NCI-H526 treated with DMSO at 0.1 percent for 48 hours (cell line): ENCODE results near the gene CFAP90.

ENCODE experiments used
- DNase-seq: peaks from one replicate; lab custom pipeline; 2025; lab: John Stamatoyannopoulos, UW

CFAP90 gene

DNA sequence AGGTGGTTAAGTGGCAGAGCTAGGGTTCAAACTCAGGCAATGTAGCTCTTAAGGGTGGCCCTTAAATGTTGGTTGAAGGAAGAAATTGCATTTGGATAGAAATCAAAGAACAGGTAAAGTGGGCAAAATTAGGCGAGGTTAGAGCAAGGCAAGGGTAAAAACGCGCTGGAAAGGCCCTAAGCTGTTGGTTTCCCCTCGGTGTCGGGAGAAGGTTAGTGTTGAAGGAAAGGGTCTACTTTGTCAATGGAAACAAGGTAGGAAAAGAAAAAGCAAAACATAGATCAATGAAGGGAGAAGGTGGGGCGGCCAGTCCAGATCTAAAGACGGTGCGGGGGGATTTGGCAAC lies 17.5 kb upstream of the CFAP90 start:
- DNase-seq, result peak; percentile 46

DNA sequence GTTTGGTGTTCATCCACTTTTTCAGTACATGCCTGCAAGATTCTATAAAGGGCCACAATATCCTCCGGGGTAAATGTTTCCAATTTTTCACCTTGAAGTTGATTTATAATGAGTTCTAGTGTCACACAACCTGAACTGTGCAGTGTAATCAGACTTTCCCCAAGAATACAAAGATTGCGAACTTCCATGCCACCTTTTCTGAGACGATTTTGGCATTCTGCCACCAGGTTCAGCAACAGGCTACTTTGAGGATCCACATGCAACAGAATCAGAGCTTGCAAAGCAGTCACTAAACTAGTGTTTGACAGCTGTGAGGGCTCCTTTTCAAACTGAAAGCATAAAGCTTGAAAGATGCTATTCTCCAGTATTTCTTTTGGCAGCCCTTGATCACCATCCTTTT lies 16.3 kb upstream of the CFAP90 start:
- DNase-seq, result no peak

DNA sequence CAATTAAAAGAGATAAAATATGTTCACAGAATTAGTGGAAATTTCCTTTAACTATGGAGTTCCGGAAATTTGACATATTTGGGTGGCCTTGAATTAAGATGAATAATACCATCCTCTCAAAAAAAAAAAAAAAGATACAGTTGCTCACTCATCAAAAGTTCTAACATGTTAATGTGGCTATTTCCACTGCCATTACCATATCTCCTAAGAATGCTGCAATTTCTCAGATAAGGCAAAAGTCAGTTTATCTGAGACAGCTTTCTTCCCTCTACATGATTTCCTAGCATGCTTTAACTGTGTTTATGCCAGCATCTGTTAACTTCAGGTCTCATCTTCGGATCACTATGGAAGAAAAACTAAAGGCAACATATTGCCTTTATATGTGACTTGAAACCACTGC lies 15.3 kb upstream of the CFAP90 start:
- DNase-seq, result no peak

DNA sequence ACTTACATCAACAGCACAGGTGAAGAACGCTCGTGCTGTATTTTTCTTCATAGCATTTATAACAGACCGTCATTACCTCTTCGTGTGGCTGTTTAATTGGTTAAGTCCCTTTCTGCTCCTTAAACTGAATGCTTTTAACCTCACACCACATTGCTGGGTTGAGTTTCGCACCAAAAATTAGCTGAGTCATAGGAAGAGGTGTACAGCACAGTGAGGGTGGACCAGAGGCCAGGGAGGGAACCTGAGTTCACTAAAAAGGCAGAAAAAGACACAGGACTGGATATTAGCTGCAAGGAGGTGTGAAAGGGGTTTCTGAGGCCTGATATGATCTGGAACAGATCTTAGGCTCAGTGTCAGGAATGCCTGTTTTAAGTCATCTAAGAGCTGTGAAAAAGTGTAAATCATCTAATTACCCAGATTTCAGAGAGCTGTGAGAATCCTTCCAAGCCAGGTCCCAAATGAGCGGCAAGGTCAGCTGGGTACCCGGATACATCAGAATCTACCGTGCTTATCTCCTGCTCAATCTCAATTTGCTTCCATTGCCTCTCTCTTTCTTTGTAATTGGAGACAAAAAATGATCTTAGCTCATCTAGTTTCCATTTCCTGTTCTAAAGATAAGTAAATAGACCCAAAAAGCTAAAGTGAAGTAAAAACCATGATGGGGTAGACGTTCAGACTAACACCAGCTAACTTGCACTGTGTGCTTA lies 7.1 kb upstream of the CFAP90 start:
- DNase-seq, result no peak

DNA sequence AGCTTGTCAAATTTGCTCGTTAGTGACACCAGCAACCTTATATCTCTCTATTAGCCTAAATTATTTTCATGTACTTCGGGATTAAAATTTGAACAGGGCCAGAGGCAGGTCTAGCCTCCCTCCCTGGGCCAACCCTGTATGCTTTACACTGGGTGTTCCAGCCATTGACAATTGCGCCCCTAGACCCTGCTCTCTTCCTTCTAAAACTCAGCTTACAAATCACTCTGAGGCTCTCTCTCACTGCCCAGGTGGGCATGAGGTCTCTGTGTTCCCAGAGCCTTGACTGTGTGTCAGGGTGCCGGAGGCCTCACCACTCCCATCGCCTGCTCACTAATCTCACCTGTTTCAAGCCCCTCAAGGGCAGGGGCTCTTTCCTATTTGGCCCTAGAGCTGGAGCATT lies 6.4 kb upstream of the CFAP90 start:
- DNase-seq, result no peak

DNA sequence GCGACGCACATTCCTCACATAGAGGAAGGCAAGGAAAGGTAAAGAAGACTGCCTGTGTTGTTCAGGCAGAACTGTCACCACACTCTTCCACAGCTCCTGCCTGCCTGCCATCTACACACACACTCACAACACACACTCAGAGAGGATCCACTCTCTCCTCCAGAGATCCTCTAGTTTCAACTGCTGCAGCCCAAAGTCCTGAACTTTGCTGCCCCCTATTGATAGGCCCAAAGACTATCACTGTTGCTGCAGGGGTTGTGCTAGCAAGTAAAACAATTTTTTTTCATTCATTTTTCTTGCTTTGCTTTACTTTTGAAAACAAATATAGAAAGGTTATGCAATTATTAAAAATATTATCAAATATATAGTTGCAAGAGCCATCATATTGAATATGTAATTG lies 5.9 kb upstream of the CFAP90 start:
- peak; percentile 4 for DNase-seq

- DNase-seq, result no peak
Observed at GRCh38 chr5:7855611-7856010, 4.7 kb upstream of the CFAP90 start.

- no peak for DNase-seq
Observed at GRCh38 chr5:7852988-7853387, 2.1 kb upstream of the CFAP90 start.

GRCh38 chr5:7852542-7852941 lies 1.6 kb upstream of the CFAP90 start:
- DNase-seq, result no peak

- DNase-seq, result no peak
Observed at GRCh38 chr5:7851617-7852289, 820 bp upstream of the CFAP90 start.

DNA sequence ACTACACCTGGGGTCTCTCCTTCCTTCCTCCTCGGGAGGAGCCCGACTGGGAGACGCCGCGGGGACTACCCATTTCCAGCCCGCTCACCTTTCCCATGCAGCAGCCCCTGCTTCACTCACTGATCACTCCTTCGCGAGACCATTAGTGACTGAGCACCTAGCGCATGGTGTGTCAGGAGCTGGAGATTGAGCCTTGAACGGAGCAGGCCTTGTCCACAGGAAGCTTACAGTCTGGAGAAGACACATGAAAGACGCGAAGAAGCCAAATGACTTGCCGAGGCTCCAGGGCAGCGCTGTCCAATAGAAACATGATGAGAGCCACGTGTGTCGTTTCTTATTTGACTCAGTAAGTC lies 283 bp upstream of the CFAP90 start:
- no peak for DNase-seq

- peak; percentile 33 for DNase-seq
Observed at GRCh38 chr5:7849681-7850394, 1.1 kb downstream of the CFAP90 start.

- DNase-seq, result no peak
Observed at GRCh38 chr5:7848296-7848695, 2.6 kb downstream of the CFAP90 start.

DNA sequence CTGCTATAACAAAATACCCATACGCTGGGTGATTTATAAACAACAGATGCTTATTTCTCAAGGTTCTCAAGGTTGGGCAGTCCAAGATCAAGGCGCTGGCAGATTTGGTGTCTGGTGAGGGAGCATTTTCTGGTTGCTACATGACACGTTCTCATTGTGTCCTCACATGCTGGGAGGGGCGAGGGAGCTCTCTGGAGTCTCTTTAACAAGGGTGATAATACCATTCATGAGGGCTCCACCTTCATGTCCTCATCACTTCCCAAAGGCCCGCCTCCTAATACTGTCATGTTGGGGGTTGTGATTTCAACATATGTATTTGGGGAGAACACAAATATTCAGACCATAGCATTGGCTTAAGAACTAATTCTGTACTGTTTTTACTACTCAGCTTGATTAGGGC lies 4.6 kb downstream of the CFAP90 start:
- DNase-seq, result no peak

- DNase-seq, result peak; percentile 15
Observed at GRCh38 chr5:7845557-7845956, 5.4 kb downstream of the CFAP90 start.

GRCh38 chr5:7844901-7845300 lies 6.0 kb downstream of the CFAP90 start:
- no peak for DNase-seq

GRCh38 chr5:7842531-7842930 lies 8.4 kb downstream of the CFAP90 start:
- no peak for DNase-seq

- DNase-seq, result no peak
Observed at GRCh38 chr5:7837403-7837802, 13.5 kb downstream of the CFAP90 start.

DNA sequence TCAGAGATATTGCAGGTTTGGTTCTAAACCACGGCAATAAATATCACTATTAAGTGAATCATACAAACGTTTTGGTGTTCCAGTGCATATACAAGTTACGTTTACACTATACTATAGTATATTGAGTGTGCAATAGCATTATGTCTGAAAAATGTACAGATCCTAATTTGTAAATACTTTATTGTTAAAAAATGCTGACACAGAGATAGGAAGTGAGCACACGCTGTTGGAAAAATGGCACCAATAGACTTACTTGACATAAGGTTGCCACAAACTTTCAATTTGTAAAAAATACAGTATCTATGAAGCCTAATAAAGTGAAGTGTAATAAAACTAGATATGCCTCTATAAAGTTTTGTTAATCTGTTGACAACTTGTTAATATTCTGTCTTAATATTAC lies 16.0 kb downstream of the CFAP90 start:
- no peak for DNase-seq

DNA sequence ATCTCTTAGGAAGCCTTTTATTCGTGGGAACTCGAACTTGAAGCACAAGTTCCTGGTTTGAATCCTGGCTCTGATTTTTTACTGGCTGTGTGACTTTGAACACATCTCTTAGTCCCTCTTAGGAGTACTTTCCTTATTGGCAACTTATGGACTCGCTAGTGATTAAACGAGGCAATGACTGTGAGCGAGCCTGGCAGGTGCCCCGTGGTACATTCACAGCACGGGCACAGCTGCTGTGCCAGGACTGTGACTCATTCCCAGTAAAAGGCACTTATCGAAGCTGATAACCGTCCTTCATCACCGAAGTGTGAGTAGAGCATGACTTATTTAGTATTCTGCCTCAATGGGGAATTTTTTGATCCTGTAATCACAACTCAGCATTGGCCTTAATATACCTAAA lies 22.7 kb downstream of the CFAP90 start:
- DNase-seq, result no peak

GRCh38 chr5:7827610-7828009 lies 23.3 kb downstream of the CFAP90 start:
- peak; percentile 67 for DNase-seq

DNA sequence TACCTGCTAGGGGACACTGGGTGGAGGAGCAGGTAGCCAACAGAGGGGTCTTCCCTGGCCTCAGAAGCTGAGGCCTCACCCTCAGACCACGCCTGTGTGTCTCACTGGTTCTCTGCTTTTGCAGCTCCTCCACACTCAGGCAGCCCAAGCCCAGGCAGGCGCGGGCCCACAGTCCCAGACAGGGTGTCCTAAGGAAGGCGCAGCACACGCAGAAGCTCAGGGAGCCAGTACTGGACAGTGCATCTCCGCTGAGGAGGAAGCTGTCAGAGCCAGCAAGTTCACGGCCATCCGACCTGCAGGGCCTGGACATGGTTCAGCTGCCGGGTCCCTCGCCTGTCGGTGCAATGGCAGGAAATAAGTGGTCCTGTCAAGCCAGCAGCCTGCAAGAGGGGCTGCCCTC lies 25.3 kb downstream of the CFAP90 start:
- no peak for DNase-seq

DNA sequence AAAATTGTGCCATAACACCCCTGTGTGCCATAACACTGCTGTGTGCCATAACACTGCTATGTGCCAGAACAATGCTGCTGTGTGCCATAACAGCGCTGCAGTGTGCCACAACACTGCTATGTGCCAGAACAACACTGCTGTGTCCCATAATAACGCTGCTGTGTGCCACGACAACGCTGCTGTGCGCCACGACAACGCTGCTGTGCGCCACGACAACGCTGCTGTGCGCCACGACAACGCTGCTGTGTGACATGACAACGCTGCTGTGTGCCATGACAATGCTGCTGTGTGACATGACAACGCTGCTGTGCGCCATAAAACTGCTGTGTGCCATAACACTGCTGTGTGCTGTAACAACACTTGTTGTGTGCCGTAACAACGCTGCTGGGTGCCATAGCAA lies 25.9 kb downstream of the CFAP90 start:
- DNase-seq, result no peak

DNA sequence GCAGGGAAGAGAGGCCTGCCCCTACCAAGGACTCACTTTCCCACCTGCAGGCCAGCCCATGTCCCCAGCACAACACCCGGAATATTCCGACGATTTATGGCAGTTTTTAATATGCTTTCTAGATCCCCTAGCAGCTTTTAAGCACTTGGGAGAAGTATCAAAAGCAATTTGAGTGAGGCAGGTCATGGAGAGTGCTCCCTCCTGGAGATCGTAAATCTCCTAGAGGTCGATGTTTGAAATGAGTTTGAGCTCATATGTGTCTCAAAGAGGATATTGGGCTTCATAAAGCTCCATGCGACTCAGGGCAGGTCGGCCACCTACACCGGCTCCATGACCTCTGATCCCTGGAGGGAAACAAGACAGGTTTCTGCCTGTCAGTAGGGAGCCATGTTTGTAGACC lies 27.3 kb downstream of the CFAP90 start:
- DNase-seq, result no peak
